IgD-negative memory B cell (primary cell): ENCODE measurements around the gene CRKL. TPM values are rescaled to one million over a fixed set of nuclear protein-coding genes. Genes with fewer than 3 reads are reported as not detected.
A peak's percentile ranks its signal among the peaks of the same experiment; 100 is the strongest.

ENCODE experiments used
- H3K27ac Mint-ChIP-seq, 3 donors: one replicate each; pipeline ENCODE4 v1.8.0; 2020 to 2022; ENCODE audit warnings: mild to moderate bottlenecking in 3 of 3, mixed read lengths in 3 of 3, moderate library complexity in 1 of 3
- H3K27me3 Mint-ChIP-seq: one replicate; pipeline ENCODE4 v1.8.0; 2021; ENCODE audit warnings: mixed read lengths
- H3K36me3 Mint-ChIP-seq: one replicate; pipeline ENCODE4 v1.8.0; 2020; ENCODE audit warnings: mild to moderate bottlenecking, mixed read lengths
- H3K4me1 Mint-ChIP-seq, 3 donors: one replicate each; pipeline ENCODE4 v1.8.0; 2020 to 2022; ENCODE audit warnings: mixed read lengths in 3 of 3, mild to moderate bottlenecking in 1 of 3
- H3K4me3 Mint-ChIP-seq, 4 donors: one replicate each; pipeline ENCODE4 v1.8.0; 2020 to 2022; ENCODE audit warnings: mild to moderate bottlenecking in 4 of 4, mixed read lengths in 4 of 4, moderate library complexity in 3 of 4
- H3K9me3 Mint-ChIP-seq, 3 donors: one replicate each; pipeline ENCODE4 v1.8.0; 2020 to 2021; ENCODE audit warnings: mixed read lengths in 3 of 3, mild to moderate bottlenecking in 1 of 3
- polyA plus RNA-seq: library from polyadenylated mRNA; unstranded; fragments of 300-500 nt; fragmentation: Illumina TruSeq; gene quantifications from one replicate; pipeline ENCODE4 v1.2.3, GENCODE V29; 2021

CRKL gene
- polyA plus RNA-seq, 1 donor from 2014 or later: 47.2 TPM

- Mint-ChIP-seq H3K27ac (no peak overlapping the region), H3K4me1 (peaks cover 0 to 2% (median 0%) of the 10 kb centered on the region in 3 donors), H3K4me3 (no peak overlapping the region), H3K9me3 (no peaks in the 10 kb centered on the region), H3K36me3 (no peaks in the 10 kb centered on the region), H3K27me3 (no peaks in the 10 kb centered on the region)
Observed at GRCh38 chr22:20992456-20993303, 75.5 kb downstream of the CRKL start.

- Mint-ChIP-seq H3K4me1 (peaks cover 0 to 2% (median 0%) of the 10 kb centered on the region in 3 donors), H3K27ac (no peak overlapping the region), H3K27me3 (no peaks in the 10 kb centered on the region), H3K9me3 (no peaks in the 10 kb centered on the region), H3K4me3 (no peak overlapping the region), H3K36me3 (peaks cover 2% of the 10 kb centered on the region)
Observed at GRCh38 chr22:20993304-20994127, 76.3 kb downstream of the CRKL start.

DNA sequence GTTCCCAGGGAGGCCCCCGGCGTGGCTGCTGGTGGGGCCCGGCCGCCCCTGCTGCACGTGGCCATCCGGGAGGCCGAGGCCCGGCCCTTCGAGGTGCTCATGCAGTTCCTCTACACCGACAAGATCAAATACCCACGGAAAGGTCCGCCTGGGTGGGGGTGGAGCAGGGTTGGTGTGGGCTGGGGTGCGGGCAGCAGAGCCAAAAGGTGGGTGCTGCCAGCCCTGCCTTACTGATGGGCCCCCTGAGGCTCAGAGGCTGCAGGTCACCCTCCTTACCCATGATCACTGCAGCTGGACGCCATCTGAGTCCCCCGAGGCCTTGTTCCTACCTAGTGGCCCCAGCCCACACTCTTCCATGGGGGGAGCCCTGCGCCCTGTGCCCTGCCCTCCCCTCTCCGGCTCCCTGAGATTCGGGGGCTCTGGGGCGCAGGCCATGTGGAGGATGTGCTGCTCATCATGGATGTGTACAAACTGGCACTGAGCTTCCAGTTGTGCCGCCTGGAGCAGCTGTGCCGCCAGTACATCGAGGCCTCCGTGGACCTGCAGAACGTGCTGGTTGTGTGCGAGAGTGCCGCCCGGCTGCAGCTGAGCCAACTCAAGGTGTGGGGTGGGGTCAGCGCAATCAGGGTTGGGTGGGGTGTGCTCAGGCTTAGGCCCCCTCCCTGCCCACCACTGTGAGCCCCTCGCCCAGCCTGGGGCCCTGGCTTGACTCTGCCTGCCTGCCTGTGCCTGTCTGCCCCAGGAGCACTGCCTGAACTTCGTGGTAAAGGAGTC is 77.1 kb downstream of the CRKL start:
- peaks cover 2% of the 10 kb centered on the region for H3K36me3 Mint-ChIP-seq

GRCh38 chr22:20994902-20995241 is 77.7 kb downstream of the CRKL start:
- Mint-ChIP-seq H3K4me3 (no peak overlapping the region), H3K27ac (no peak overlapping the region), H3K36me3 (peaks cover 2% of the 10 kb centered on the region), H3K27me3 (no peaks in the 10 kb centered on the region), H3K9me3 (no peaks in the 10 kb centered on the region), H3K4me1 (no peaks in the 10 kb centered on the region)

More for the DNA sequence above, 77.1 kb downstream of the CRKL start:
- Mint-ChIP-seq H3K4me3 (no peak overlapping the region), H3K9me3 (no peaks in the 10 kb centered on the region), H3K27me3 (no peaks in the 10 kb centered on the region), H3K27ac (no peak overlapping the region), H3K4me1 (no peaks in the 10 kb centered on the region)

DNA sequence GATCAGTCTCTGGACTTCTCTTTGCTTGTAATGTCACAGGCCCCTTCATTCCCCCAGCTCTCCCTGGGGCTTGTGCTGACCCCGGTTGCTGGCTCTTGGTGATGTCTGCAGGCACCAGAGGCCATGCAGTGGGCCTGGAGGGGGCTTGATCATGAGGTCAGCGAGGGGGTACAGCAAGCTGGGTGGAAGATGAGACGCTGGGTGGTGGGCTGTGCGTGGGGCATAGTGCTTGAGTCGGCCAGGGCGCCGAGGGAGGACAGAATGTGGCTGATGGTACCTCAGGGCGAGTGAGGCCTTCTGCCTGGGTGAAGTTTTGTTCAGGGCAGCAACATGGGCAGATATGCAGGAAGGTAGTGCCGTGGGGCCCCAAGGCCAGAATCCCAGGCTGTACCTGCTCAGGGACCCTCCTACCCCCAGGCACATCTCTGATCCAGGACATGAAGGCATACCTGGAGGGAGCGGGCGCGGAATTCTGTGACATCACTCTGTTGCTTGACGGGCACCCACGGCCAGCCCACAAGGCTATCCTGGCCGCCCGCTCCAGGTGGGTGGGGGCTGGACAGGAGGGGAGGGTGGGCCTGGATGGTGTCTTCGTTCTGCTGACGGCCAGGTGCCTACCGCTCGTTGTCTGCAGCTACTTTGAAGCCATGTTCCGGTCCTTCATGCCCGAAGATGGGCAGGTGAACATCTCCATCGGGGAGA is 78.3 kb downstream of the CRKL start:
- H3K9me3 Mint-ChIP-seq: no peaks in the 10 kb centered on the region
- no peaks in the 10 kb centered on the region for H3K27me3 Mint-ChIP-seq

GRCh38 chr22:20996031-20996410 is 78.8 kb downstream of the CRKL start:
- Mint-ChIP-seq H3K27ac (peak overlapping the region in 2 of 3 donors; percentile 31 to 67), H3K4me1 (peaks cover 0 to 4% (median 0%) of the 10 kb centered on the region in 3 donors), H3K36me3 (peaks cover 2% of the 10 kb centered on the region), H3K9me3 (no peaks in the 10 kb centered on the region), H3K27me3 (no peaks in the 10 kb centered on the region), H3K4me3 (peak overlapping the region in 1 of 4 donors; percentile 69)

More for the DNA sequence above, 78.3 kb downstream of the CRKL start:
- Mint-ChIP-seq H3K4me3 (no peak overlapping the region), H3K4me1 (peaks cover 0 to 1% (median 0%) of the 10 kb centered on the region in 3 donors), H3K36me3 (peaks cover 2% of the 10 kb centered on the region), H3K27ac (peak overlapping the region in 1 of 3 donors; percentile 57)

GRCh38 chr22:20996598-20997535 is 79.7 kb downstream of the CRKL start:
- Mint-ChIP-seq H3K4me1 (peaks cover 5 to 7% (median 6%) of the 10 kb centered on the region in 3 donors), H3K27ac (peak overlapping the region in 2 of 3 donors; percentile 39 to 67), H3K27me3 (no peaks in the 10 kb centered on the region), H3K4me3 (peak overlapping the region in 1 of 4 donors; percentile 69), H3K9me3 (no peaks in the 10 kb centered on the region), H3K36me3 (peaks cover 3% of the 10 kb centered on the region)

DNA sequence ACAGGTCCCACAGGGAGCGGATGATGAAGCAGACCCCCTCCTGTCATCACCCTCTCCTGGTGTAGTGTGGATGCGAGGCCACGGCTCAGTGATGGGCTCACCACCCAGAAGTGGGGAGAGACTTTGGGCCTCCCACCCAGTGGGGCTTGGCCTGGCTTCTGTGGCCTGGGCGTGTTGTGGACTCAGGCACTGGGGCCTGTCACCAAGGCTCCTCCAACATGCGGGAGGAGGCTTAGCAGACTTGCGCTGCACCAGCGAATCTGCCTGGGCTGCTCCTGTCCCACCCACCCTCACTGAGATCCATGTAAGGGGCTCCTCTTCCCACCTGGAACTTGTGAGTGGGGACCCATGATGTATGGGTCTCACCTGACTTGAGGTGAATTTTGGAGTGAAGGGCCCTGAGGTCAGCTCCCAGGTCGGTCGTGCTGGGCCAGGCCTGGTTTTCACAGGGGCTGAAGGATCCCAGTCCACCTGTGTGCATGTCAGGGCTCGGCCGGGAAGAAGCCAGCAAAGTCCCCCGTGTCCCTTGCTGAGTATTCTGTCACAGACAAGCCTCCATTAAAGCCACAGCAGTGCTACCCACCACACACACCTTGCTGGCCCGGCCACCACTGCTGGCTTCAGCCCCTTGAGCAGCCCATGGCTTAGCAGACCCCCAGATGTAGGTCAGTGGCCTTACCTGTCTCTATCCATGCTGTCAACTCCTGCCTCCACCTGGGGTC is 80.5 kb downstream of the CRKL start:
- H3K9me3 Mint-ChIP-seq: no peaks in the 10 kb centered on the region
- H3K4me3 Mint-ChIP-seq: peak overlapping the region in 1 of 4 donors; percentile 62

DNA sequence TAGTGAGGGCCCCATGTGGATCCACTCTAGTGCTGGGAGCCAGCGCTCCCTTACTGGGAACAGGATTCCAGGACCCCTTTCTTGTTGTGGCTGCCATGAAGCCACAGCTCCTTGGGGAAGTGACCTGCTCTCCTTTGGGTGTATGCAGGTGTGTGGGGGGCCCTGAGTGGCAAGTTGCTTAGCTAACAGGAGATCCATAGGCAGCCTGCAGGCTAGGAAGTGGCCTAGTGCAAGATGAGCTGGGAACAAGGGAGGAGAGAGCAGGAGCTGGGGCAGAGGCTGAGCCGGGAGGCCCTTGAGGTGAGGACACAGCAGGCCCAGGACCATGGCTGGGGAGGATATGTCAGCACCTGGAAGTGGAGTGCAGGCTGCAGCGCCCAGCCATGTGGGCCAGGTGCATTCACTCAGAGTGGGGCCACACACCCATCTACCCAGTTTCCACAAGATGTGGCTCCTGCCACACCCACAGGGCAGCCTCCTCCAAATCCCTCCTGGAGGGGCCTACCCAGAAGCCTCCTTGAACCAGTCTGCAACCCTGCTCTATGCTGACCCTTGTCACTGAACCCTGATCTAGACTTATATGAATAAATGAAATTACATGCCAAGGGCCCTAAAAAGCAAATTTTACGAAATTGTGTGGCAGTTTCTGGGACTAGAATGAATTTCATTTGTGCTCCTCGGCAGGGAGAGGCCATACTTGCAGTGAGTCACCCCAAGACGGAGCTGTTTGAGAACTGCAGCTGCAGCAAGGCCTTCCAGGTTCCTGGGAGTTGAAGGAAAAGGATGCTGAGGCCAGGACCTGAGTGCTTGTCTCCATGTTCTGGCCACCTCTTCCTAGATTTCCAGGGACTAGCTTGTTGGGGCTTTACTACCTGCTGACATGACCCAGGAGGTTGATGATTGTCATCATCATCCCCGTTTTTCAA is 81.5 kb downstream of the CRKL start:
- H3K4me3 Mint-ChIP-seq: peak overlapping the region in 1 of 4 donors; percentile 62
- H3K4me1 Mint-ChIP-seq: peaks cover 5 to 15% (median 13%) of the 10 kb centered on the region in 3 donors
- H3K27me3 Mint-ChIP-seq: no peaks in the 10 kb centered on the region
- H3K9me3 Mint-ChIP-seq: no peaks in the 10 kb centered on the region
- peaks cover 3% of the 10 kb centered on the region for H3K36me3 Mint-ChIP-seq
- H3K27ac Mint-ChIP-seq: peak overlapping the region; percentile 48 to 87 (median 71)

More for the DNA sequence above, 80.5 kb downstream of the CRKL start:
- H3K27ac Mint-ChIP-seq: peak overlapping the region in 2 of 3 donors; percentile 62 to 87
- peaks cover 3% of the 10 kb centered on the region for H3K36me3 Mint-ChIP-seq
- H3K27me3 Mint-ChIP-seq: no peaks in the 10 kb centered on the region
- H3K4me1 Mint-ChIP-seq: peaks cover 5 to 9% (median 7%) of the 10 kb centered on the region in 3 donors

DNA sequence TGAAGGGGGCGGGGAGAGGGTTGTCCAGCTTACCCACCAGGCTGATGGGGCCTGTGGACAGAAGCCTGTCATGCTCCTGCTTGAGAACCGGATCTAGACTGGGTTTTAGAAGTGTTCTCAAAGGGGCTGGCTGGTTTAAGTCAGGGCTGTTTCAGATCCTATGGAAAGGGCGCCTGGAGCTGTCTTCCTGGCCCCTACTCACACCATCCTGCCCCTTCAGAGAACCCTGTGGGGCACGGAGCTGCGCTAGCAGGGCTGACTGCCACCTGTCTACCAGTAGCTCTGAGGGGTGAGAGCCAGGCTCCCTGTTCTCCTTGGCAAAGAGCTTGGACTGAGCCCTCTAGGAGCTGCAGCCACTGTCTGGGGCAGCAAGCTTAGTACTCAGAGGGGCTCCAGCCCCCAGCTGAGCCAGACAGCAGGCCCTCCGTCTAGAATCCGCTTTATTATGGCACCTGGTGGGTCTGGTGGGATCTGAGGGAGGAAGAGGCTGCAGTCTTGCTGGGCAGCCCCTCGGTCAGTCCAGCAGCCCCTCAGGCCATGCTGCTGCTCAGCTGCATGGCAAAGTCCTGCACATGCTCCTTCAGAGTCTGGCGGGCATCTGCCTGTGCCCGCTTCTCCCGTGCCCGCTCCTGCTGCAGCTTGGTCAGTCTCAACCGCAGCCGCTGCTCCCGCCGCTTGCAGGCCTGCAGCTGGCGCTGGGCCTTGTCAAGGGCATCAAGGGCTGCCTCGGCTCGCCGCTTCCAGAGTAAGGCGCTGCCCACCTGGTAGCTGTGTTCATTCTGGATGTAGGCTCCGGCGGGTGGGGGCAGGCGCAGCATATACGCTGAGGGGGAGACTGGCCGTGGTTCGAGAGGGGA is 82.4 kb downstream of the CRKL start:
- Mint-ChIP-seq H3K27ac (peak overlapping the region in 2 of 3 donors; percentile 53 to 98), H3K4me3 (peak overlapping the region in 1 of 4 donors; percentile 99), H3K9me3 (no peaks in the 10 kb centered on the region), H3K36me3 (peaks cover 3% of the 10 kb centered on the region), H3K4me1 (peaks cover 5 to 20% (median 13%) of the 10 kb centered on the region in 3 donors), H3K27me3 (no peaks in the 10 kb centered on the region)

GRCh38 chr22:21000207-21000986 is 83.2 kb downstream of the CRKL start:
- Mint-ChIP-seq H3K9me3 (no peaks in the 10 kb centered on the region), H3K4me1 (peaks cover 5 to 20% (median 13%) of the 10 kb centered on the region in 3 donors), H3K27me3 (no peaks in the 10 kb centered on the region), H3K4me3 (peak overlapping the region; percentile 93 to 99 (median 98)), H3K36me3 (peaks cover 3% of the 10 kb centered on the region), H3K27ac (peak overlapping the region; percentile 98 to 100 (median 99))
